A673 (cell line): ENCODE measurements around the gene BMP5.

Experiments
- EZH2 ChIP-seq: fragments of 200-600 bp; sonication (generic); IDR thresholded peaks from 2 replicates; pipeline ENCODE4 v1.6.1; 2017; ENCODE audit warnings: borderline replicate concordance, low read depth, mild to moderate bottlenecking, mixed read lengths, antibody characterized with exemption, low read length; ENCODE audit not compliant: poor library complexity, severe bottlenecking
- TF ChIP-seq, protein P1 (sequence below): fragments of 300-800, 200-600 bp; sonication (generic); conservative IDR thresholded peaks from 2 replicates; pipeline ENCODE4 v1.5.1; 2017; ENCODE audit warnings: low read depth, mild to moderate bottlenecking, antibody characterized with exemption, low read length, moderate library complexity, mixed read lengths

DNA sequence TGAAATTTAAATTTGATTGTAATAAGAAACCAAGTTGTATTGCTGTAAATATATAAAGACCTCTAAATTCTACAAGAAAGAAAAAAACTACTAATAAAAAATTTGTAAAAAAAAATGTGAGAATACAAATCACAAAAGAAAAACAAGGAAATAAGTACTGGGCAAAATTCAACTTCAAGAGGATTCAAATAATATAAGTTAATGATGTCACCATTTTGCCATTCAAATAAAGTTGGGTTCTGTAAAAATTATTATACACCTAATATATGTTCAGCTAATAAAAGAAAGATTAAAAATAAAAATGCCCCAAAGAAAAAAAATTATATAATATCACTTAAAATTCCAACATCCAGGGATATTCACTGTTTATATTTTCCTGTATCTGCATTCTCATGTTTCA lies 47.0 kb upstream of the BMP5 start:
- TF ChIP-seq, protein P1, sequence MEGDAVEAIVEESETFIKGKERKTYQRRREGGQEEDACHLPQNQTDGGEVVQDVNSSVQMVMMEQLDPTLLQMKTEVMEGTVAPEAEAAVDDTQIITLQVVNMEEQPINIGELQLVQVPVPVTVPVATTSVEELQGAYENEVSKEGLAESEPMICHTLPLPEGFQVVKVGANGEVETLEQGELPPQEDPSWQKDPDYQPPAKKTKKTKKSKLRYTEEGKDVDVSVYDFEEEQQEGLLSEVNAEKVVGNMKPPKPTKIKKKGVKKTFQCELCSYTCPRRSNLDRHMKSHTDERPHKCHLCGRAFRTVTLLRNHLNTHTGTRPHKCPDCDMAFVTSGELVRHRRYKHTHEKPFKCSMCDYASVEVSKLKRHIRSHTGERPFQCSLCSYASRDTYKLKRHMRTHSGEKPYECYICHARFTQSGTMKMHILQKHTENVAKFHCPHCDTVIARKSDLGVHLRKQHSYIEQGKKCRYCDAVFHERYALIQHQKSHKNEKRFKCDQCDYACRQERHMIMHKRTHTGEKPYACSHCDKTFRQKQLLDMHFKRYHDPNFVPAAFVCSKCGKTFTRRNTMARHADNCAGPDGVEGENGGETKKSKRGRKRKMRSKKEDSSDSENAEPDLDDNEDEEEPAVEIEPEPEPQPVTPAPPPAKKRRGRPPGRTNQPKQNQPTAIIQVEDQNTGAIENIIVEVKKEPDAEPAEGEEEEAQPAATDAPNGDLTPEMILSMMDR: no peak
- TF ChIP-seq EZH2: no peak
